ENCODE results near the gene TERT.

Gene TERT

GRCh38 chr5:1256776-1257175, 38.1 kb downstream of the TERT start:
- TF ChIP-seq CTCF (IDR thresholded peaks at IDR 0.05; ENCODE audit: low read depth, low read length) = no peak
- H3K27ac ChIP-seq (ENCODE audit: low read length) = no peak overlapping the region
- H3K27me3 ChIP-seq (ENCODE audit: low read depth, low read length) = no peaks in the 10 kb centered on the region
- no peak overlapping the region for H3K9ac ChIP-seq (ENCODE audit: low read length)
- no peak overlapping the region for H3K4me2 ChIP-seq (ENCODE audit: low read length)
- no peaks in the 10 kb centered on the region for H4K20me1 ChIP-seq (ENCODE audit: insufficient read depth, low read length)
- no peak overlapping the region for H3K4me3 ChIP-seq (ENCODE audit: low read length)
- H2AFZ ChIP-seq (ENCODE audit: low read depth, low read length) = no peak overlapping the region
- no peaks in the 10 kb centered on the region for H3K79me2 ChIP-seq (ENCODE audit: low read length)
- H3K4me1 ChIP-seq (ENCODE audit: low read length) = no peaks in the 10 kb centered on the region
- no peaks in the 10 kb centered on the region for H3K9me3 ChIP-seq (ENCODE audit: insufficient read depth, low read length)
- H3K36me3 ChIP-seq (replicated peaks; ENCODE audit: low read depth, low read length) = no peaks in the 10 kb centered on the region

GRCh38 chr5:1255081-1255561, 39.7 kb downstream of the TERT start:
- Histone ChIP-seq H3K9ac (ENCODE audit: low read length) (no peak overlapping the region), H3K36me3 (replicated peaks; ENCODE audit: low read depth, low read length) (no peaks in the 10 kb centered on the region)

GRCh38 chr5:1254196-1254595, 40.7 kb downstream of the TERT start:
- Histone ChIP-seq H3K9ac (ENCODE audit: low read length) (no peak overlapping the region), H3K79me2 (ENCODE audit: low read length) (no peaks in the 10 kb centered on the region), H3K4me1 (ENCODE audit: low read length) (no peaks in the 10 kb centered on the region), H3K9me3 (ENCODE audit: insufficient read depth, low read length) (no peaks in the 10 kb centered on the region), H3K27me3 (ENCODE audit: low read depth, low read length) (no peaks in the 10 kb centered on the region), H3K36me3 (replicated peaks; ENCODE audit: low read depth, low read length) (no peaks in the 10 kb centered on the region), H2AFZ (ENCODE audit: low read depth, low read length) (no peak overlapping the region), H3K27ac (ENCODE audit: low read length) (no peak overlapping the region), H3K4me2 (ENCODE audit: low read length) (no peak overlapping the region), H3K4me3 (ENCODE audit: low read length) (no peak overlapping the region), H4K20me1 (ENCODE audit: insufficient read depth, low read length) (no peaks in the 10 kb centered on the region)
- no peak for TF ChIP-seq EZH2phosphoT487 (IDR thresholded peaks at IDR 0.05; ENCODE audit: low read depth)
- TF ChIP-seq CTCF (IDR thresholded peaks at IDR 0.05; ENCODE audit: low read depth, low read length) = no peak

More at GRCh38 chr5:1255081-1255561, 39.7 kb downstream of the TERT start:
- no peaks in the 10 kb centered on the region for H3K4me1 ChIP-seq (ENCODE audit: low read length)
- no peak overlapping the region for H3K4me3 ChIP-seq (ENCODE audit: low read length)
- no peak overlapping the region for H3K4me2 ChIP-seq (ENCODE audit: low read length)
- TF ChIP-seq EZH2phosphoT487 (IDR thresholded peaks at IDR 0.05; ENCODE audit: low read depth) (no peak), CTCF (IDR thresholded peaks at IDR 0.05; ENCODE audit: low read depth, low read length) (no peak)
- H2AFZ ChIP-seq (ENCODE audit: low read depth, low read length) = no peak overlapping the region
- no peaks in the 10 kb centered on the region for H3K9me3 ChIP-seq (ENCODE audit: insufficient read depth, low read length)
- H3K27ac ChIP-seq (ENCODE audit: low read length) = no peak overlapping the region
- H3K79me2 ChIP-seq (ENCODE audit: low read length) = no peaks in the 10 kb centered on the region
- no peaks in the 10 kb centered on the region for H3K27me3 ChIP-seq (ENCODE audit: low read depth, low read length)
- no peaks in the 10 kb centered on the region for H4K20me1 ChIP-seq (ENCODE audit: insufficient read depth, low read length)

GRCh38 chr5:1253456-1254105, 41.3 kb downstream of the TERT start:
- Histone ChIP-seq H3K9me3 (ENCODE audit: insufficient read depth, low read length) (no peaks in the 10 kb centered on the region), H3K36me3 (replicated peaks; ENCODE audit: low read depth, low read length) (no peaks in the 10 kb centered on the region), H4K20me1 (ENCODE audit: insufficient read depth, low read length) (no peaks in the 10 kb centered on the region), H3K4me3 (ENCODE audit: low read length) (no peak overlapping the region), H3K79me2 (ENCODE audit: low read length) (no peaks in the 10 kb centered on the region), H3K9ac (ENCODE audit: low read length) (no peak overlapping the region), H3K27ac (ENCODE audit: low read length) (no peak overlapping the region), H3K27me3 (ENCODE audit: low read depth, low read length) (no peaks in the 10 kb centered on the region), H2AFZ (ENCODE audit: low read depth, low read length) (no peak overlapping the region), H3K4me1 (ENCODE audit: low read length) (no peaks in the 10 kb centered on the region), H3K4me2 (ENCODE audit: low read length) (no peak overlapping the region)
- TF ChIP-seq EZH2phosphoT487 (IDR thresholded peaks at IDR 0.05; ENCODE audit: low read depth) (no peak), CTCF (IDR thresholded peaks at IDR 0.05; ENCODE audit: low read depth, low read length) (no peak)
